NCI-H128 (cell line): Measurements from ENCODE around the gene MORC2.
A peak's percentile ranks its signal among the peaks of the same experiment; 100 is the strongest.

Source experiments
- DNase-seq: peaks from one replicate; lab custom pipeline; 2025; ENCODE audit not compliant: unreplicated experiment; lab: John Stamatoyannopoulos, UW

MORC2 gene

GRCh38 chr22:30949934-30950660 is 18.5 kb downstream of the MORC2 start:
- no peak for DNase-seq

- no peak for DNase-seq
Measured at GRCh38 chr22:30948930-30949342, 19.6 kb downstream of the MORC2 start.

- no peak for DNase-seq
Measured at GRCh38 chr22:30947816-30948454, 20.6 kb downstream of the MORC2 start.

GRCh38 chr22:30947173-30947815 is 21.3 kb downstream of the MORC2 start:
- peak; percentile 44 for DNase-seq

- no peak for DNase-seq
Measured at GRCh38 chr22:30946354-30946753, 22.2 kb downstream of the MORC2 start.

- DNase-seq: no peak
Measured at GRCh38 chr22:30945653-30946052, 22.9 kb downstream of the MORC2 start.

GRCh38 chr22:30944986-30945385 is 23.6 kb downstream of the MORC2 start:
- no peak for DNase-seq

GRCh38 chr22:30943368-30943767 is 25.2 kb downstream of the MORC2 start:
- no peak for DNase-seq

- DNase-seq: no peak
Measured at GRCh38 chr22:30941363-30941740, 27.2 kb downstream of the MORC2 start.

GRCh38 chr22:30940685-30941362 is 27.8 kb downstream of the MORC2 start:
- no peak for DNase-seq

- DNase-seq: no peak
Measured at GRCh38 chr22:30934053-30934452, 34.5 kb downstream of the MORC2 start.

GRCh38 chr22:30933457-30933856 is 35.1 kb downstream of the MORC2 start:
- DNase-seq: no peak

GRCh38 chr22:30932661-30933060 is 35.9 kb downstream of the MORC2 start:
- DNase-seq: no peak

GRCh38 chr22:30931541-30932300 is 36.9 kb downstream of the MORC2 start:
- no peak for DNase-seq

- DNase-seq: no peak
Measured at GRCh38 chr22:30930228-30930627, 38.3 kb downstream of the MORC2 start.

GRCh38 chr22:30928401-30928800 is 40.2 kb downstream of the MORC2 start:
- no peak for DNase-seq

GRCh38 chr22:30927806-30928205 is 40.8 kb downstream of the MORC2 start:
- DNase-seq: no peak

- DNase-seq: no peak
Measured at GRCh38 chr22:30926706-30927105, 41.9 kb downstream of the MORC2 start.

- no peak for DNase-seq
Measured at GRCh38 chr22:30925667-30926066, 42.9 kb downstream of the MORC2 start.

- DNase-seq: no peak
Measured at GRCh38 chr22:30923168-30923900, 45.2 kb downstream of the MORC2 start.
